GM12874 (cell line): ENCODE measurements around the gene GNAS-AS1.

Source experiments
- TF ChIP-seq, protein P1 (sequence below): IDR thresholded peaks from 2 replicates; pipeline ENCODE4 v1.5.1; 2011; ENCODE audit warnings: low read depth, mild to moderate bottlenecking, control low read depth, low read length, moderate library complexity; ENCODE audit not compliant: insufficient read depth

Gene GNAS-AS1

DNA sequence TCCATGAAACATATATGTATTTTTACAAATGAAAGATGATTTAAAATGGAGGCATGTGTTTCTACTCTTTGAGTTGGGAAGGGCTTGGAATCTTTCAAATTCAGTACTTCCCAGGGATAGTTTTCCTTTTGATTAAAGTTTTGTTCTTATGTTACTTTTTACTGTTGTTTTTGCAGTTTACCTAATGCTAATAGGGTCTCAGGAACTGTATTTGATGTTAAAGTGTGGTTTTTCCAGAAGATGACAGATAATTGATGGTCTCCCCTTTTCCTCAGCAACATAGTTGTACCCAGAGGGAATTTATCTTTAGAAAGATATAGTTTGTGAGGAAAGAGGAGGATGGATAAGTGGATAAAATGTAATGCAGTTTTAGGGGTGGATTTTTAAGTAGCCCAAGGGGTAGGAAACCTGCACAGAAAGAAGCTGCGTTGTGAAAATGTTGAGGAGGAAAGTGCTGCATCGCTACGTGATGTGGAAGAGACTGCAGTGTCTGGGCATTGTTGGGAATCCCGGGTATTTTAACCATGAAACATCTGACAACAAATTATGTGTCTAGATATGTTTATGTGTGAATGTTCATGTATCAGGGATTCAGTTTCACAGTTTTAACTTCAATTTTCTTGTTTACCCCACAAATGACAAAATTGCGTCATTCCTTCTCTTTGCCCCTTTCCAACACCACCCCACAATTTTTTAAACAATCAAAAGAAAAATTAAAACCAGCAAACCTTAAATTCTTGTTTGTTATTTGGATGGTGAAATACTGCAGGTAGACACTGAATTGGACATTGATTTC is 44.1 kb upstream of the GNAS-AS1 start:
- TF ChIP-seq, protein P1, sequence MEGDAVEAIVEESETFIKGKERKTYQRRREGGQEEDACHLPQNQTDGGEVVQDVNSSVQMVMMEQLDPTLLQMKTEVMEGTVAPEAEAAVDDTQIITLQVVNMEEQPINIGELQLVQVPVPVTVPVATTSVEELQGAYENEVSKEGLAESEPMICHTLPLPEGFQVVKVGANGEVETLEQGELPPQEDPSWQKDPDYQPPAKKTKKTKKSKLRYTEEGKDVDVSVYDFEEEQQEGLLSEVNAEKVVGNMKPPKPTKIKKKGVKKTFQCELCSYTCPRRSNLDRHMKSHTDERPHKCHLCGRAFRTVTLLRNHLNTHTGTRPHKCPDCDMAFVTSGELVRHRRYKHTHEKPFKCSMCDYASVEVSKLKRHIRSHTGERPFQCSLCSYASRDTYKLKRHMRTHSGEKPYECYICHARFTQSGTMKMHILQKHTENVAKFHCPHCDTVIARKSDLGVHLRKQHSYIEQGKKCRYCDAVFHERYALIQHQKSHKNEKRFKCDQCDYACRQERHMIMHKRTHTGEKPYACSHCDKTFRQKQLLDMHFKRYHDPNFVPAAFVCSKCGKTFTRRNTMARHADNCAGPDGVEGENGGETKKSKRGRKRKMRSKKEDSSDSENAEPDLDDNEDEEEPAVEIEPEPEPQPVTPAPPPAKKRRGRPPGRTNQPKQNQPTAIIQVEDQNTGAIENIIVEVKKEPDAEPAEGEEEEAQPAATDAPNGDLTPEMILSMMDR: no peak

DNA sequence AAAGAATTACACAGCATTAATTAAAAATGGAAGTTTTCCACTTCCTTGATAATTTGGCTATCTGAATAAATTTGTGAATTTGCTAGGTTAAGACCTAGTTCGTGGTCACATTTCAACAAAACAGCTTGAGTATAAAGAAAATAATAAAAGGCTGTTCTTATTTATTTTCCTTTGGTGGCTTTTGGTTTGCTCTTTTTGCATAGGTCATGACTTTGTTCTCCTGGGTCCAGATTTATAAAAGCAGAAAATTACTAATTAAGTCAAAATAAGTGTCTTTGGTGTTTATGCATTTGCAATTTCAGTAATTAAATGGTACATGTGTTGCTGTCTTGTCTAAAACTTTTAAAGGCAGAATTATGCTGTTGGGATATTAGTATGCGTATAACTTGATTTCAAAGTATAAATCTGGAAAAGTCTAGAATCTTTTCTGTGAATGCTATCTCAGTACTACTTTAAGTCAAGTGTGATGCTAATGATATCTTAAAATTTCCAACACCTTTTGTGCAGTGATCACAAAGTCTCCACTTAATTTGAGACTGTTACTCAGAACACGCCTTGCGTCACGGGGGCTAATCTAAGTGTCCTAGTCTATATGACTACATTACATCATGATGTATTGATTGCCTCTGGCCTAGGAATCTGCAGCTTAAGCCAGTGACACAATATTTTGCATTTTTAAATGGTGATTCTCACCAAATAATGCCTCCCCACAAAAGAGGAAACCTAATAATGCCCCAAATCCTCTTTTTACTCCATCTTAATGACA is 42.8 kb upstream of the GNAS-AS1 start:
- TF ChIP-seq, protein P1: no peak

DNA sequence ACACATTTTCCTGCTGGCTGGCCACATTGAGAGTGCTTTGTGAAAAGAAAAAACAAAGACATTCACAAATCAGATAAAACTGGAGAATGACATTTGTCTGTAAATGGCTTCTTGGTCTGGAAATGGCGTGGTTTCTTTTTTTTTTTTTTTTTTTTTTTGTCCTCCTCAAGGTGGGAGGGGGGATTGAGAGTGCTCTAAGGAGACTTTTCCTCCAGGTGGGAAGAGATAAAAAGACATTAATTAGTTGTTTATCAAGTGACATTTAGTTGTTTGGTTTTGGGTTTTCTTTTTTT is 42.2 kb upstream of the GNAS-AS1 start:
- TF ChIP-seq, protein P1: no peak

DNA sequence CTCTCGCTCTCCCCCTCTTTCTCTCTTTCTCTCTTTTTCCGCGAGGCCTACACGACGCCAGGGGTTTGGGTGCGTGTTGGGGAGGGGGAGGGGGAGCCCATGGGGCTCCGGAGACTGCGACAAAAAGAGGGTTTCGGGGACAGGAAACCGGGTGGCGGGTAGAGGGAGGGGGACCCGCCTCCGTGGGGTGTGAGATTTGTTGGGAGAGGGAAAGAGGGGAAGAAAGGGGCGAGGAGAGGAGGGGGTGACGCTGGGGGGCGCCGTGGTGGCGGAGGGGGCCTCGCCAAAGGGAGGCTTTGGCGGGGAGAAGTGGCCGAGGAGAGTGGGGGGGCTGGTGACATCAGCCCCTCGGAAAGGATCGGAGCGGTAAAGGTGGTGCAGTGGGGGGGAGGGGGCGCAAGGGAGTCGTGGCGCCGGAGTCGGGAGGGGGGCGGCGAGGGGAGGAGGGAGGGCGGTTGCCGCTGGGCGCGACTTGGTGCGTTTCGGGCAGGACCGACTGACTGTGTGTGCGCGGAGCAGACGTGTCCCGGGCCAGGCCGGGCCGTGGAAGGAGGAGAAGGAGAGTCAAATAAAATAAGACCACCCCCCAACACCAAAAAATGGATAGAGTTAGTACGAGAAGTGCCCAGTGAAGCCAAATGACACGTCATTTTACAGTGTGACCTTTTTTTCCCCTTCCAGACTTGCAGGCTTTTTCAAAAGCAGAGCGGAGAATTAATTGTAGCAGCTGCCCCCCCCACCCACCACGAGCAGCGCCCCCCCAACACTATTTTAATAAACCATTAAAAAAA is 41.6 kb upstream of the GNAS-AS1 start:
- TF ChIP-seq, protein P1: peak; percentile 25; the same call in 1 of the 2 replicates

DNA sequence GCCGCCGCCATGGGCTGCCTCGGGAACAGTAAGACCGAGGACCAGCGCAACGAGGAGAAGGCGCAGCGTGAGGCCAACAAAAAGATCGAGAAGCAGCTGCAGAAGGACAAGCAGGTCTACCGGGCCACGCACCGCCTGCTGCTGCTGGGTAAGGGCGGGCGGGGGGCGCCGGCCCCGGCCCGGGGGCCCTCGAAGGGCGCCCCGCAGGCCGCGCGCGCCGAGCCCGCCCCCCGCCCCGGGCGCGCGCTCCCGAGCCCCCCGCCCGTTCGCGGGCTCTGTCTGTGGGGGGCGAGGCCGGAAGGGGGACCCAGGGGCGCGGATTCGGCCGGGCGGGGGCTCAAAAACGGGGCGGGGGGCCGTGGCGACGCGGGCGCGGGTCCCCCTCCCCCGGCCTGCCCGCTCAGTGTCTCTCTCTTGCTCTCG is 41.0 kb upstream of the GNAS-AS1 start:
- TF ChIP-seq, protein P1: no peak

DNA sequence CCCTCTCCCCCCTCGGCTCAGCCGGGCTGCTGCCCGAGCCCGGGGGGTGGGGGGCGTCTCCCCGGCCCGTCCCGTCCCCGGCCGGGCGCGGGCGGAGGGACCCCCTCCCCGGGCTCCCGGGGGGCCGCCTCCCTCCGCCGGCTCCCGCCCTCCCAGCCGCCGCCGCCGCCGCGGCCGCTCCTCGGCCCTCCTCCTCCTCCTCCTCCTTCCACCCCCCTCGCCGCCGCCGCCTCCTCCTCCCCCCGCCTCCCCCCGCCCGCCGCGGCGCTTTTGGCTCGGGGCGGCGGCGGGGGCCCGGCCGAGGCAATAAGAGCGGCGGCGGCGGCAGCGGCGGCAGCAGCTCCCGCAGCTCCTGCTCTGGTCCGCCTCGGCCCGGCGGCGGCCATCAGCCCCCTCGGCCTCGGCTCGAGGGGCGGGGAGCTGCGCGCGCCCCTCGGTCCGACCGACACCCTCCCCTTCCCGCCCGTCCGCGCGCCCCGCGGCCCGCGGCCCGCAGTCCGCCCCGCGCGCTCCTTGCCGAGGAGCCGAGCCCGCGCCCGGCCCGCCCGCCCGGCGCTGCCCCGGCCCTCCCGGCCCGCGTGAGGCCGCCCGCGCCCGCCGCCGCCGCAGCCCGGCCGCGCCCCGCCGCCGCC is 40.5 kb upstream of the GNAS-AS1 start:
- TF ChIP-seq, protein P1: no peak
